Activated CD4-positive, alpha-beta T cell treated with anti-CD3 and anti-CD28 coated beads, Interleukin-2, amount 50 U/mL, for 24 hours (primary cell): ENCODE data around the gene SMARCAL1.

ENCODE experiments used
- DNase-seq, 2 donors: peaks; one replicate each; pipeline ENCODE4 v3.0.0-alpha.2; 2020; ENCODE audit warnings: low read depth in 1 of 2, low spot score in 1 of 2

SMARCAL1 gene

GRCh38 chr2:216392945-216393840, 19.1 kb upstream of the SMARCAL1 start:
- DNase-seq: no peak

DNA sequence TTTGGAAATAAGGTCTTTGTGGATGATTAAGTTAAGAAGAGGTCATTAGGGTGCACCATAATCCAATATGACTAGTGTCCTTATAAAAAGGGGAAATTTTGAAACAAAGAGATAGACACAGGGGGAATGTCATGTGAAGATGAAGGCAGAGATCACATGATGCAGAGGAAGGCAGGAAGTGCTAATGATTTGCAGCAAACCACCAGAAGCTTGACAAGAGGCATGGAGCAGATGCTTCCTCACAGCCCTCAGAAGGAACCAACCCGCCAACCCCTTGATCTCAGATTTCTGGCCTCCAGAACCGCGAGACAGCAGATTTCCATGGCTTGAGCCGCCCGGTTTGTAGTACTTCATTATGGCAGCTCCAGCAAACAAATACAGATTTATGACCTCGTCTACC, 17.4 kb upstream of the SMARCAL1 start:
- DNase-seq: no peak

- DNase-seq: no peak
These were observed 12.7 kb upstream of the SMARCAL1 start for GRCh38 chr2:216399621-216400020.

DNA sequence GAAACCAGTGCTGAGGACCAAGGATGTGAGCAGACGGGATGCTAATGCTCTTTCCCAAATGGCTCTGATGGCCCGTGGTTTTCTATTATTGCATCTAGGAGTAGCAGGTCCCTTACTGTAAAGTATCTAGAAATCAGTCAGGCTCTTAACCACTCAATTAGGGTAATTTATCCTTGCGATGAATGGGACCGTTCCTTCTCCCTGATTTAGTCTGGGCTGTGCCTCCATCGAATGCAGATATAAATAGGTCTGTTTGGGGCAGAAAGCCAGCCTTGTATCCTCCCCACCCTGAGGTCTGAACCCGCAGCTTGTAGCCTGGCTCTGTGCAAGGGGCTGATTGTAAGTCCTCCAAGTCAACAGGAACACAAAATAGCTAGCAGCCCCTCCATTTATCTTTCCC, 9.5 kb upstream of the SMARCAL1 start:
- no peak for DNase-seq

DNA sequence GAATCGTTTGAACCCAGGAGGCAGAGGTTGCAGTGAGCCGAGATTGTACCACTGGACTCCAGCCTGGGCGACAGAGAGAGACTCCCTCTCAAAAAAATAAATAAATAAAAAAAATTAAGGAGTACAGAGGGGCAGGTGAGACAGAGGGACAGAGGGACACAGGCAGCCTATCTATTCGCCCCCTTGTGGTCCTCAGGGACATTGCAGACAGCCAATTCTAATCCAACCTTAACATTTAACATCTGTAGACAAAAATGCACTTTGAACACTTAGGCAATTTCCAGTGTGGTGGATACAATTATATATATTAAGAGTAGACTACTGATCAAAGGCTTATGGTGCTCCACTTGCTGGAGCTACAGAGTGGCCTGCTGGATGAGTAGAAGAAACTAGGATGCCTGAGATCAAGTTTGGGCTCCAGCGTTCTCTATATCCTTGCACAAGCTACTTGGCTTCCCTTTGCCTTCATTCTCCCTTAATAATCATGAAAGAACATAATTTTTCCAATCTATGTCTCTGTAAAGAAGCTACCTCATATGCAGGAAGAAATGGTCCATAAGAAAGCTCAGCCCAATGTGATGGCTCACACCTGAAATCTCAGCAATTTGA, 8.2 kb upstream of the SMARCAL1 start:
- DNase-seq: peak in 1 of 2 donors; percentile 31

GRCh38 chr2:216405588-216405987, 6.7 kb upstream of the SMARCAL1 start:
- DNase-seq: no peak

DNA sequence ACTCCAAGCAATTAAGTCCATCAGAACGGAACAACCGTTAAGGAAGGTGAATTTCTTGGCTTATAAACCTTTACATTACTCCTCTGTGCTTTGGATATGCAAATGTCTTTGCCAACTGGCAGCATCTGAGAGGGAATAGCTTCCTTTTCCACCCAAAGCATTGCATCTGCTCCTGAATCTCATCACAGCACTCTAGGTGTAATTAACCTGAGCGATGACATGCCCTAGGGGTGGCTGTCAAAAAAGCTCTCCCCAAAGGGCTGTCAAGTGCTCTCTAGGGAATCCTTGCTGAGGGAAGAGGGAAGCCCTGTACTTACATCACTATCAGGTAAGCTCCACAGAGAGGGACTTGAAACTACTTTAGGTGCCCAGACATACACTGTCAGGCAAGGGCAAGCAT, 5.5 kb upstream of the SMARCAL1 start:
- no peak for DNase-seq

DNA sequence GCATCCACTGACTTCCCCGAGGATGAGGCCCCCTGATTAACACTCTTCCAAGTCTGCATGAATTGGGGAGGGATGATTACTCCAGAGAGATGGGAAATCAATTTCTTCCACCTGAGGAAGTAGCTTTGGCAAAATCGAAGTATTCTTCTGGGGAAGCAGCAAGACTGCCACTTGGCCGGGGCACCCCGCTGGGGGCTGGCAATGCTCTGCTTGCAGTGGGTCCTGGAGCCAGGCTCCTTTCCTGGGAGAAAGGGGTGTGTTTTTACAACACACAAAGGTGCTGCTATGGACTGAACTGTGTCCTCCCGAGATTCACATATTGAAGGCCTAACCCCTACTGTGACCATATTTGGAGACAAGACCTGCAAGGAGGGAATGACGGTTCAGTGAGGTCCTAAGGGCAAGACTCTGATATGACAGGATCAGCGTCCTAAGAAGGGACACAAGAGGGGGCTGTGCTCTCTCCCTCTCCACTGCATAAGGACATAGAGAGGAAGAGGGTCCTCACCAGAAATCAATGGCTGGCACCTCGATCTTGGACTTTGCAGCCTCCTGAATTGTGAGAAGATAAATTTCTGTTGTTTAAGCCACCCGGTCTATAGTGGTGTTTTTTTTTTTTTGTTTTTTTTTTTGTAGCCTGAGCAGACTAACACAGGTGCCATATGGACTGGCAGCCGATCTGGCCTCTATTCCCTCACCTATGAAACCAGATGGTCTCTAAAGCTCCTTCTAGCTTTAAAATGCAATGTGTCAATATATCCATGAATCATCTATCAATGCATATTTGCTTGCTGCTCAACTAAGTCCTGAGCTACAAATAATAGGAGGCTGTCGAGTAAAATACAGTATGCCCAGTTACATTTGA, 3.6 kb upstream of the SMARCAL1 start:
- no peak for DNase-seq

DNA sequence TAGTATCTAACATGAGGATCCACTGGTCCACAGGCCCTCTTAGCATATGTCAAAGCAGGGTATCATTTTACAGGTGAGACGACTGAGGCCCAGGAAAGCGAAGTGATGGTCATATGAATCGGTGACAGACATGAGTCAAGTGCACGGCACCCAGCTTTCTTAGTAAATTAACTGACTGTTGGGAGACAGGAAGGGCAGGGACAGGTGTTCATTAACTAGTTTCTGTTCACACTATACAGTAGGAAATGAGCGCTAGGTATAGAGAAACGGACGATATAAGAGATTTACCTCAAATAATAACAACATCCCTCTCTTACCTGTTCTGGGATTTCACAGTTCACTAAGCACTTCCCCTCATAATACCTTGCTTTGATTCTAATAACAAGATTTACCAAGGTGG, 1.7 kb upstream of the SMARCAL1 start:
- DNase-seq: no peak

DNA sequence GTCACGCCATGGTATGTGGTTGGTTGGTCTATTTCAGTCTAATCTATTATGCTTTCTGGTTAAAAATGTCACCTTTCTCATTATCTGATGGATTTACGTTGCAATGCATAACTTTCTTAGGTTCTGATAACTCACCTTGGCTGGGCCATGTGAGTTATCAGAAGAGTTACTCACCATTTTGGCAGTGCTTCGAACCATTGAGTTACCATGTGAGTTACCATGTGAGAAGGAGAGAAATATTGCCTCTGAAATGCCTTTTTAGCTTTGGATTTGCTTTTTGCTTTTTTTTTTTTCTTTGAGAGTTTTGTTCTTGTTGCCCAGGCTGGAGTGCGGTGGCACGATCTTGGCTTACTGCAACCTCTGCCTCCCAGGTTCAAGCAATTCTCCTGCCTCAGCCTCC, 1.6 kb downstream of the SMARCAL1 start:
- no peak for DNase-seq

DNA sequence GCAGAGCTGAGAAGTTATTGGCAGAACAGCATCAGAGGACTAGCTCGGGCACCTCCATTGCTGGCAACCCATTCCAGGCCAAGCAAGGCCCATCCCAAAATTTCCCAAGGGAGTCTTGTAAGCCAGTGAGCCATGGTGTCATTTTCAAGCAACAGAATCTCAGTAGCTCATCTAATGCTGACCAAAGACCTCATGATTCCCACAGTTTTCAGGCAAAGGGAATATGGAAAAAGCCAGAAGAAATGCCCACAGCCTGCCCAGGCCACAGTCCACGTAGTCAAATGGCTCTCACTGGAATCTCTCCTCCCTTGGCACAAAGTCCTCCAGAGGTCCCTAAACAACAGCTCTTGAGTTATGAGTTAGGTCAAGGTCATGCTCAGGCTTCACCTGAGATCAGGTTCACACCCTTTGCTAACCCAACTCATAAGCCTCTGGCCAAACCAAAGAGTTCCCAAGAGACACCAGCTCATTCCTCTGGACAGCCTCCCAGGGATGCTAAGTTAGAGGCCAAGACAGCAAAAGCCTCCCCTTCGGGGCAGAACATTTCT, 2.6 kb downstream of the SMARCAL1 start:
- no peak for DNase-seq

- no peak for DNase-seq
These were observed 3.3 kb downstream of the SMARCAL1 start for GRCh38 chr2:216415541-216415940.

GRCh38 chr2:216416571-216417307, 4.5 kb downstream of the SMARCAL1 start:
- DNase-seq: no peak

- DNase-seq: no peak
These were observed 6.7 kb downstream of the SMARCAL1 start for GRCh38 chr2:216418981-216419380.

DNA sequence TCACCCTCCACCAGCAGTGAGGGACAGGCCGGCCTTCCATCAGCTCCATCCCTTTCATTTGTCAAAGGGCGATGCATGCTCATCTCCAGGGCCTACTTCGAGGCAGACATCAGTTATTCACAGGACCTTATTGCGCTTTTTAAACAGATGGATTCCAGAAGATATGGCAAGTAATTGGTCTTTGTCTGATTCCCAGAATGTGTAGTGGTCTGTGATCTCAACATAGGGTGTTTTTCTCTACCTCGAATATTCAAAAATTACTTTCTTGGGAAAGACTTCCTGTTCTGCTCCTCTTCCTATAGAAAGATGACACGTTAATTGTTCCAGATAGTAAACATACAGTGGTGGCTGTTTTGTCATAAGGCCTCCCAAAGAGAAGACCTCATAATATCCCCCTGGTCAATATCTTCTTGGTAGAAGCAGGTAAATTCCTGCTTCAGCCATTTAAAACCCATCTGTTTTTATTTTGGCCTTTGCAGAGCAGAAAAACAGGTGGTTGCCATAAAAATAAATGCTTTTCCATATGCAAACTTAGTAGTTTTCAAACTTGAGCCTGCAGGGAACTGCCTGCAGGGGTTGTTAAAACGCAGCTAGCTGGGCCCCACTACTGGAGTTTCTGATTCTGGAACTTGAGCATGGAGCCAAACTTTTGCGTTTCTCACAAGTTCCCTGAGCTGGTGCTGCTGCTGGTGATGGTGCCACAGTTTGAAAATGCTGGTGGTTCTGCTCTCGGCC, 8.2 kb downstream of the SMARCAL1 start:
- no peak for DNase-seq

- no peak for DNase-seq
These were observed 10.8 kb downstream of the SMARCAL1 start for GRCh38 chr2:216423071-216423470.

GRCh38 chr2:216424274-216424673, 12.0 kb downstream of the SMARCAL1 start:
- DNase-seq: no peak

GRCh38 chr2:216425008-216425787, 12.9 kb downstream of the SMARCAL1 start:
- no peak for DNase-seq

DNA sequence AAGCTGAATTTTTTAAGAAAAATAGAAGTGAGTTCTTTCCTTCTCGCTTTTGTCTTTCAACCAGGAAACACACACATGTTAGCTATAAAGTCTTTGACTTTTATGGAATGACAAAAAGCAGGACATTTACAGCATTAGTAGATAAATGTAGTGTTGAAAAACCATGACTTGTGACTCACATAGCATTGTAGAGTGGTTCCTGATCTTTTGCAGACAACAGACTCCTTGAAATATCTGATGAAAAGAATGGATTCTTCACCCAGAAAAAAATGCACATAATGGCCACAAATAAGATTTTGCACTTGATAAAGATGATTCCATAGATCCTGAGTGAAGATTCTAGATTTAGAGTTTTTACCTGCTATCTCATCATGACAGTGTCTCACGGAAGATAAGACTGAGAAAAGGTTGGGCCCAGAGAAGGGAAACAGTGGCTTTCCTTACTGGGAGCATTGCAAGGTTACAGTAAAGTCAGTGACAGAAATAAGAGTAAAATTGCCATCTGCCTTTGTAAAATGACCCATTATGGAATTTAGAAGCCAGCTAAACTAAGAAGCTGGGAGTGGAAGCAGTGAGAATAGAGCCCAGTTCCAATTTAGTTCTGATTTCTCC, 14.0 kb downstream of the SMARCAL1 start:
- no peak for DNase-seq
